Neural progenitor cell (in vitro differentiated cells): Measurements from ENCODE around the gene SYNGR3. TPM values are rescaled to one million over a fixed set of nuclear protein-coding genes. Genes with fewer than 3 reads are reported as not detected.
A peak's percentile ranks its signal among the peaks of the same experiment; 100 is the strongest.

Experiments
- DNase-seq: peaks from one replicate; pipeline ENCODE4 v3.0.0-alpha.2; 2016; ENCODE audit warnings: low spot score
- H2AFZ ChIP-seq: fragments of 200-600 bp; sonication (generic); replicated peaks from 2 replicates; pipeline ENCODE4 v1.6.1; 2016; ENCODE audit warnings: antibody characterized with exemption
- H3F3A ChIP-seq: fragments of 200-600 bp; sonication (generic); 2 replicates; pipeline ENCODE4 v1.6.1; 2016; ENCODE audit warnings: antibody characterized with exemption, low read depth
- H3K27ac ChIP-seq: fragments of 200-600 bp; sonication (generic); 2 replicates; pipeline ENCODE4 v1.5.1; 2016; ENCODE audit warnings: mild to moderate bottlenecking
- H3K27me3 ChIP-seq: fragments of 200-600 bp; sonication (generic); 2 replicates; pipeline ENCODE4 v1.6.1; 2016; ENCODE audit warnings: mild to moderate bottlenecking, moderate library complexity
- H3K36me3 ChIP-seq: fragments of 200-600 bp; sonication (generic); 2 replicates; pipeline ENCODE4 v1.5.1; 2016
- H3K4me1 ChIP-seq: fragments of 200-600 bp; sonication (generic); 2 replicates; pipeline ENCODE4 v1.6.1; 2016; ENCODE audit warnings: mixed run types
- H3K4me2 ChIP-seq: fragments of 200-600 bp; sonication (generic); 2 replicates; pipeline ENCODE4 v1.6.1; 2016
- H3K4me3 ChIP-seq: fragments of 200-600 bp; sonication (generic); 2 replicates; pipeline ENCODE4 v1.5.1; 2016
- H3K79me2 ChIP-seq: fragments of 200-600 bp; sonication (generic); 2 replicates; pipeline ENCODE4 v1.6.1; 2016; ENCODE audit warnings: low read depth
- H3K9ac ChIP-seq: fragments of 200-600 bp; sonication (generic); 2 replicates; pipeline ENCODE4 v1.6.1; 2016
- H3K9me3 ChIP-seq: fragments of 200-600 bp; sonication (generic); 2 replicates; pipeline ENCODE4 v1.5.1; 2016; ENCODE audit warnings: low read depth
- H4K20me1 ChIP-seq: fragments of 200-600 bp; sonication (generic); 2 replicates; pipeline ENCODE4 v1.6.1; 2016; ENCODE audit warnings: low read depth
- H3K27ac Mint-ChIP-seq: 3 replicates; pipeline ENCODE4 v1.8.0; 2021; ENCODE audit warnings: mixed read lengths
- H3K27me3 Mint-ChIP-seq: 2 replicates; pipeline ENCODE4 v1.8.0; 2022; ENCODE audit warnings: low read depth, mild to moderate bottlenecking, inconsistent platforms, moderate library complexity, mixed read lengths; ENCODE audit not compliant: insufficient read depth
- H3K36me3 Mint-ChIP-seq: 3 replicates; pipeline ENCODE4 v1.8.0; 2021; ENCODE audit warnings: mixed read lengths
- H3K4me1 Mint-ChIP-seq: 3 replicates; pipeline ENCODE4 v1.8.0; 2021; ENCODE audit warnings: mixed read lengths
- H3K4me3 Mint-ChIP-seq: 3 replicates; pipeline ENCODE4 v1.8.0; 2021; ENCODE audit warnings: mild to moderate bottlenecking, moderate library complexity, mixed read lengths
- H3K9me3 Mint-ChIP-seq: 3 replicates; pipeline ENCODE4 v1.8.0; 2020; ENCODE audit warnings: mixed read lengths
- CTCF ChIP-seq: fragments of 200-600 bp; sonication (generic); IDR thresholded peaks from 2 replicates; pipeline ENCODE4 v1.5.1; 2017; ENCODE audit warnings: antibody characterized with exemption, mild to moderate bottlenecking
- EZH2 ChIP-seq: fragments of 200-600 bp; sonication (generic); IDR thresholded peaks from 2 replicates; pipeline ENCODE4 v1.6.1; 2017; ENCODE audit warnings: antibody characterized with exemption, mild to moderate bottlenecking, moderate library complexity
- EZH2phosphoT487 ChIP-seq: fragments of 200-600 bp; sonication (generic); IDR thresholded peaks from 2 replicates; pipeline ENCODE4 v1.6.1; 2017; ENCODE audit warnings: antibody characterized with exemption
- total RNA-seq: library from RNA; depleted of rRNA; stranded (reverse); fragments of >200 nt; gene quantifications from 2 replicates; pipeline ENCODE4 v1.2.3, GENCODE V29; 2015; ENCODE audit warnings: low replicate concordance

Gene SYNGR3
- total RNA-seq, 1 donor from 2014 or later, result 4.4 TPM

GRCh38 chr16:1966460-1966859 is 23.3 kb upstream of the SYNGR3 start, which contains the start of gene RNF151:
Gene RNF151 (plus strand): TSS chr16:1966856. CDS start chr16:1966882, 26 bp downstream.
- Mint-ChIP-seq H3K27me3 (peaks cover 2% of the 10 kb centered on the region), H3K4me3 (peak within 1 kb of the TSS; percentile 95), H3K9me3 (no peaks in the 10 kb centered on the region), H3K36me3 (peaks cover 12% of the 10 kb centered on the region), H3K4me1 (peaks cover 25% of the 10 kb centered on the region), H3K27ac (no peak within 1 kb of the TSS)
- Histone ChIP-seq H2AFZ (no peak within 1 kb of the TSS), H3K4me3 (peak within 1 kb of the TSS; percentile 98), H3K4me1 (peaks cover 17% of the 10 kb centered on the region), H3F3A (peaks cover 33% of the 10 kb centered on the region), H3K9me3 (no peaks in the 10 kb centered on the region), H3K9ac (peak within 1 kb of the TSS; percentile 98), H3K36me3 (no peaks in the 10 kb centered on the region), H3K79me2 (peaks cover 44% of the 10 kb centered on the region), H4K20me1 (peaks cover 31% of the 10 kb centered on the region), H3K4me2 (peak within 1 kb of the TSS; percentile 90), H3K27me3 (no peaks in the 10 kb centered on the region), H3K27ac (no peak within 1 kb of the TSS)
- TF ChIP-seq CTCF (no peak), EZH2 (no peak), EZH2phosphoT487 (no peak)
- DNase-seq, result no peak

- Histone ChIP-seq H3K36me3 (no peaks in the 10 kb centered on the region), H3K79me2 (peaks cover 46% of the 10 kb centered on the region), H3K27me3 (no peaks in the 10 kb centered on the region), H3K9ac (no peak overlapping the region), H3K4me1 (peaks cover 14% of the 10 kb centered on the region), H2AFZ (no peak overlapping the region), H3K4me2 (no peak overlapping the region), H3F3A (peaks cover 14% of the 10 kb centered on the region), H4K20me1 (peaks cover 22% of the 10 kb centered on the region), H3K4me3 (no peak overlapping the region), H3K9me3 (no peaks in the 10 kb centered on the region), H3K27ac (no peak overlapping the region)
- Mint-ChIP-seq H3K9me3 (no peaks in the 10 kb centered on the region), H3K4me3 (peak overlapping the region; percentile 54), H3K27me3 (peaks cover 2% of the 10 kb centered on the region), H3K36me3 (peaks cover 5% of the 10 kb centered on the region), H3K4me1 (peaks cover 31% of the 10 kb centered on the region), H3K27ac (no peak overlapping the region)
- TF ChIP-seq CTCF (no peak), EZH2phosphoT487 (no peak), EZH2 (no peak)
- no peak for DNase-seq
Measured at GRCh38 chr16:1968146-1968953, 21.4 kb upstream of the SYNGR3 start.

- TF ChIP-seq EZH2 (no peak), EZH2phosphoT487 (peak; percentile 19)
- Histone ChIP-seq H3F3A (peaks cover 4% of the 10 kb centered on the region), H3K4me3 (peak within 1 kb of the TSS; percentile 91), H3K4me1 (peaks cover 4% of the 10 kb centered on the region), H3K9ac (peak within 1 kb of the TSS; percentile 95), H3K27ac (peak within 1 kb of the TSS; percentile 24), H3K4me2 (peak within 1 kb of the TSS; percentile 86), H3K9me3 (no peaks in the 10 kb centered on the region), H4K20me1 (peaks cover 15% of the 10 kb centered on the region), H3K36me3 (no peaks in the 10 kb centered on the region), H3K27me3 (no peaks in the 10 kb centered on the region), H3K79me2 (peaks cover 25% of the 10 kb centered on the region), H2AFZ (peak within 1 kb of the TSS; percentile 38)
- peaks cover 18% of the 10 kb centered on the region for H3K4me1 Mint-ChIP-seq
- DNase-seq, result peak; percentile 96
- H3K9me3 Mint-ChIP-seq, result no peaks in the 10 kb centered on the region
- peak within 1 kb of the TSS; percentile 91 for H3K27ac Mint-ChIP-seq
- peaks cover 3% of the 10 kb centered on the region for H3K36me3 Mint-ChIP-seq
- H3K4me3 Mint-ChIP-seq, result peak within 1 kb of the TSS; percentile 95
- H3K27me3 Mint-ChIP-seq, result peaks cover 2% of the 10 kb centered on the region
Measured at GRCh38 chr16:1971796-1972489, 17.8 kb upstream of the SYNGR3 start, which contains the start of gene TBL3. Gene TBL3 (plus strand): TSS chr16:1972053. CDS start chr16:1972165, 112 bp downstream.
